Smooth muscle cell of the brain vasculature (primary cell): ENCODE measurements around the gene SLITRK5.

Source experiments
- DNase-seq: peaks from one replicate; pipeline ENCODE4 v3.0.0-alpha.2; 2012; ENCODE audit warnings: low read depth, low spot score

Gene SLITRK5

DNA sequence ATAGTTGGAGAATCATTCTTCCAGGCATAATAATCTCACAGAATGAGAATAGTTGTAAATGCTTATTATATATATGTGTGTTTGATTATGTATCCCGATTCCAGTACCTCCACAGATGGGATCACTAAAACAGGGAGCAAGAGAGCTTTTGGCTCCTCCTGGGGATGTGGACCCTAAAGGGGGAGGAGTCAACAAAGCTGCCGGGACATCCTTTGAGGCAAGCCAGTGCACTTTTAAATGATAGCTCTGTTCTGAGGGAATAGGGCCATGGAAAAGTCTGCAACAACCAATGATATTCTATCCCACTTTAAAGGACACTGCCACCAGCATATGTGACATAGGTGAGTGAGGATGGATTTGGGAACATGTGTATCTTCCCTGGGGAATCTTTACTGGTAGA is 40.8 kb downstream of the SLITRK5 start:
- DNase-seq: no peak
